Measurements from ENCODE around the gene MCMBP.

The MCMBP gene

GRCh38 chr10:119782981-119783664 lies 89.5 kb downstream of the MCMBP start:
- no peak for DNase-seq (ENCODE audit: low read depth)

DNA sequence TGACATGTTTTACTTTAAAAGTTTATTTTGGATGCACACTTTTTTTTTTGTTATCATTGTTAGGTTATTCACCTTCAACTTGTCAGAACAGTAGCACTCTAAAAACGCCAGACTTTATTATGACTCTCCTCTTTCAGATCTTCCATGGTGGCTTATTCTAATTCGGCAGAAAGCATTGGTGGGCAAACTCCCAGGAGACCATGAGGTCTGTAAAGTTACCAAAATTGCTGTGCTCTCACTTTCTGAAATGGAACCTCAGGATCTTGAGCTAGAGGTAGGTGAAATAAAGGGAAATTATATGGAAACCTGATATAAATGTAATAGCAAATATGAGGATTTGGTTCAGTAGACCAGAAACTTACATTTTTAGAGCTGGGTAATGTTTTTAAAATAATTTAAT lies 91.1 kb downstream of the MCMBP start:
- DNase-seq (ENCODE audit: low read depth), result no peak

DNA sequence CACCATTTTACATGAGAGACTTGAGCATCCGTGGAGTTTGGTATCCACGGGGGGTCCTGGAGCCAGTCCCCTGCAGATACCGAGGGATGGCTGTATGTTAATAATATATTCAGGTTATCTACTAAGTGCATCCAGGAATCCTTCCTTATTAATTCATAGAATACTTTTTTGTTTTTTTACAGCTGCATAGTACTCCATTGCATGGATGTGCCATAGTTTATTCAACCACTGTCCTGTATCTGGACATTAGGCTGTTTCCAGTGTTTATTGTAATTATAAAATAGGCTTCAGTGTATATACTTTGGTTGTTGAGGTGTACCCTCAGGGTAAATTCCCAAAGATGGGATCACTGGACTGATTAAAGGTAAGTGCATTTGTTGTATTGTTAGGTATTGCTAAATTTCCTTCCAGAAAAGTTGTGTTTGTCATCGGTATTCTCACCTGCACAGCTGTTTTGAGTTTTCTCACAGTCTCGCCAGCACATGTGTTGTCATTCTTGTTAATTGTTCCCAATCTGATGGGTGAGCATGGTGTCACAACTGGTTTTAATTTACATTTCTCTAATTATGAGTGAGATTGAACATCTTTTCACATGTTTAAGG lies 91.7 kb downstream of the MCMBP start:
- no peak for DNase-seq (ENCODE audit: low read depth)
